ENCODE data around the gene DAPL1.

- TF ChIP-seq CTCF (conservative IDR thresholded peaks at IDR 0.05 in 1 of 2, IDR thresholded peaks at IDR 0.05 in 1 of 2; ENCODE audit: extremely low read depth in 1 of 2, insufficient read depth in 1 of 2, low read depth in 1 of 2, low read length in 2 of 2) (no peak), EZH2 (IDR thresholded peaks at IDR 0.05; ENCODE audit: borderline replicate concordance, low read length) (no peak)
Observed at GRCh38 chr2:158805255-158805654, 10.1 kb downstream of the DAPL1 start.

Data from mammary epithelial cell (primary cell).